Psoas muscle (tissue), 8 donors: ENCODE data around the gene SFI1. TPM values are rescaled to one million over a fixed set of nuclear protein-coding genes. Genes with fewer than 3 reads are reported as not detected.
"Not testable (repeated sequence)": the region's sequence is repeated elsewhere in the genome, so short reads cannot be mapped to it uniquely, and the experiment has no call there.

Experiments
- ATAC-seq, 4 donors: fragments of 200-7000 bp; cut with Tn5 transposase; one replicate each; pipeline ENCODE4 v1.9.1; 2020; ENCODE audit warnings: moderate library complexity in 3 of 4, mild to moderate bottlenecking in 2 of 4
- DNase-seq, 2 donors: peaks; one replicate each; pipeline ENCODE4 v3.0.0-alpha.2; 2020
- H3K27ac ChIP-seq: fragments of 200-600 bp; one replicate; pipeline ENCODE4 v1.8.0; 2022
- H3K27me3 ChIP-seq, 3 donors: fragments of 200-600 bp in 1 of 3; one replicate each; pipeline versions ENCODE4 v1.6.1 to v1.8.0; 2013 to 2022; ENCODE audit warnings: low read length in 2 of 3, mild to moderate bottlenecking in 2 of 3, moderate library complexity in 1 of 3; ENCODE audit not compliant: insufficient read depth in 3 of 3
- H3K36me3 ChIP-seq, 2 donors: fragments of 200-600 bp in 1 of 2; one replicate each; pipeline versions ENCODE4 v1.6.1 to v1.8.0; 2013 to 2022; ENCODE audit warnings: low read depth in 1 of 2, mild to moderate bottlenecking in 1 of 2, moderate library complexity in 1 of 2; ENCODE audit not compliant: insufficient read depth in 1 of 2
- H3K4me1 ChIP-seq: fragments of 200-600 bp; one replicate; pipeline ENCODE4 v1.8.0; 2022
- H3K4me3 ChIP-seq: fragments of 200-600 bp; one replicate; pipeline ENCODE4 v1.8.0; 2022; ENCODE audit warnings: mild to moderate bottlenecking
- H3K9me3 ChIP-seq: fragments of 200-600 bp; one replicate; pipeline ENCODE4 v1.8.0; 2022
- WGBS, 3 donors: extraction: QIAGEN DNeasy Blood & Tissue Kit; methylation state at CpG; one replicate each; pipeline versions ENCODE4 v1.1.6 to v1.1.7; 2013; 5-methylcytosine and 5-hydroxymethylcytosine counted together
- intact Hi-C, 2 donors: fragments of 100-400 bp; cut with DNase I; formaldehyde crosslinking; loops; one replicate each; pipeline versions ENCODE4 v1.11.0 to v1.14.2; 2022
- polyA plus RNA-seq, 3 donors: library from polyadenylated mRNA; stranded (reverse); fragments of 200-250 nt; gene quantifications; one replicate each; pipeline ENCODE4 v1.2.3, GENCODE V29; 2013
- total RNA-seq, 4 donors: library from RNA; stranded (reverse); fragmentation: NEBNext Ultra II Directional in 2 of 4; extraction: Animal tissue kit (Norgen Biotek cat#: 25700) in 2 of 4; gene quantifications; one replicate each; pipeline versions ENCODE4 v1.2.1 to v1.2.4, GENCODE V29; 2021 to 2023
- TF ChIP-seq, protein P1 (sequence below): fragments of 200-600 bp; IDR thresholded peaks from one replicate; pipeline ENCODE4 v1.8.0; 2022; ENCODE audit warnings: antibody characterized with exemption
- donor health status: healthy with polysubstance abuse.
- donor health status: DM: no; HTN: no; CAD: no; lungs with moderate emphysema.
- donor health status: Bipolar disorder and iron deficiency.
- donor health status: healthy.
- donor health status: DM: yes; HTN: yes; CAD: no.
- donor health status: DM: no; HTN: no; CAD: no.
- donor health status: DM: no; HTN: no; CAD: no.
- donor health status: DM: yes; HTN: yes; CAD: no.

SFI1 gene
- total and polyA plus RNA-seq, 7 donors: 1.5 to 8.6 (median 3.9) TPM

DNA sequence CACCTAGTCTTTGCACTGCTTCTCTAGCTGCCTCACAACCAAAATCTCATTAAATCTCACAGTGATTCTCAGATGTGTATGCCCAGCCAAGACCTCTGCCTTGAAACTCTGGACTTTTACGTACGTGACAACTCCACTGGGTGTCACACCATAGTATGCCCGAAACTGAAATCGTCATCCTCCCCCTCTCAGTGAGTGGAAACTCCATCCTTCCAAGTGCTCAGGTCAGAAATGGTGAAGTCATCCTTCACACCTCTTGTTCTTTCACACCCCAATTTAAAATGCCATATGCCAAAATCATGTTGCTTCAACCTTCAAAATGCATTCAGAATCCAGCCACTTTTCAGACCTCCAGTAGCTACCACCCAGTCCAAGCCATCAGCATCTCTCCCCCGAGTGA lies 42.5 kb downstream of the SFI1 start:
- no peak for ATAC-seq
- TF ChIP-seq, protein P1, sequence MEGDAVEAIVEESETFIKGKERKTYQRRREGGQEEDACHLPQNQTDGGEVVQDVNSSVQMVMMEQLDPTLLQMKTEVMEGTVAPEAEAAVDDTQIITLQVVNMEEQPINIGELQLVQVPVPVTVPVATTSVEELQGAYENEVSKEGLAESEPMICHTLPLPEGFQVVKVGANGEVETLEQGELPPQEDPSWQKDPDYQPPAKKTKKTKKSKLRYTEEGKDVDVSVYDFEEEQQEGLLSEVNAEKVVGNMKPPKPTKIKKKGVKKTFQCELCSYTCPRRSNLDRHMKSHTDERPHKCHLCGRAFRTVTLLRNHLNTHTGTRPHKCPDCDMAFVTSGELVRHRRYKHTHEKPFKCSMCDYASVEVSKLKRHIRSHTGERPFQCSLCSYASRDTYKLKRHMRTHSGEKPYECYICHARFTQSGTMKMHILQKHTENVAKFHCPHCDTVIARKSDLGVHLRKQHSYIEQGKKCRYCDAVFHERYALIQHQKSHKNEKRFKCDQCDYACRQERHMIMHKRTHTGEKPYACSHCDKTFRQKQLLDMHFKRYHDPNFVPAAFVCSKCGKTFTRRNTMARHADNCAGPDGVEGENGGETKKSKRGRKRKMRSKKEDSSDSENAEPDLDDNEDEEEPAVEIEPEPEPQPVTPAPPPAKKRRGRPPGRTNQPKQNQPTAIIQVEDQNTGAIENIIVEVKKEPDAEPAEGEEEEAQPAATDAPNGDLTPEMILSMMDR: no peak
- H3K36me3 ChIP-seq: no peaks in the 10 kb centered on the region
- no peaks in the 10 kb centered on the region for H3K4me1 ChIP-seq
- no peak overlapping the region for H3K4me3 ChIP-seq
- H3K27me3 ChIP-seq: no peaks in the 10 kb centered on the region
- 88 to 98% (median 89%) methylated on average over 5 of the region's 5 CpGs for WGBS, 3 donors
- H3K9me3 ChIP-seq: no peaks in the 10 kb centered on the region
- H3K27ac ChIP-seq: no peak overlapping the region
- DNase-seq: no peak
- intact Hi-C loops: no loop called here

DNA sequence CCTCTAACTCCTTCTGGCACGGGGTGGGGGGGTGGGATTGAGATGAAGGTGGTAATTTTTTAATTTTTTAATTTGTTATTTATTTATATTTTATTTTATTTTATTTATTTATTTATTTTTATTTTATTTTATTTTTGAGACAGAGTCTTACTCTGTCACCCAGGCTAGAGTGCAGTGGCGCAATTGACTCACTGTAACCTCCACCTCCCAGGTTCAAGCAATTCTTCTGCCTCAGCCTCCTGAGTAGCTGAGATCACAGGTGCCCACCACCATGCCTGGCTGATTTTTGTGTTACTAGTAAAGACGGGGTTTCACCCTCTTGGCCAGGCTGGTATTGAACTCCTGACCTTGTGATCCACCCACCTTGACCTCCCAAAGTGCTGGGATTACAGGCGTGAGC lies 43.8 kb downstream of the SFI1 start:
- H3K4me1 ChIP-seq, DNase-seq, H3K27ac ChIP-seq, H3K27me3 ChIP-seq, H3K9me3 ChIP-seq, ATAC-seq, intact Hi-C loops, H3K36me3 ChIP-seq, H3K4me3 ChIP-seq: not testable (repeated sequence)
- 96 to 100% (median 98%) methylated on average over 4 of the region's 4 CpGs for WGBS, 3 donors

DNA sequence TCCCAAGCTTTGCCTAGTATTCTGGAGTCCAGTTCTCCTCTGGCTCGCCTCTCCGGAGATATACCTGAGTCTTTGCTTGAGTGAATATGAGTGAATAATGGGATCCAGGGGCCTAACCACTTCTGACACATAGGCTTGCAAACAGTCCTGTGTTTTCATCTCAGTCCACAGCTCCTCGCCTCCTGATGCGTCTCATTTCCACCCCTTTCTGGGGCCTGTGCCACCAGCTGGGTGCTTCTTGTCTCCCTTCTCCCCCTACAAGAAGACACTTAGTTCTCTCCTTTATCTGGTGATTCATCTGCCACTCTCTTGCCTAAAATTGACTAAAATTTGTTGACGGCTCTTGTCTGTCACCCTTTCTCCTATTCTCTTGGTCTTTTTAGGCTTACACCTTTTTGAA lies 44.6 kb downstream of the SFI1 start:
- Histone ChIP-seq H3K36me3 (no peaks in the 10 kb centered on the region), H3K27ac (no peak overlapping the region), H3K4me1 (no peaks in the 10 kb centered on the region), H3K9me3 (no peaks in the 10 kb centered on the region), H3K4me3 (no peak overlapping the region), H3K27me3 (no peaks in the 10 kb centered on the region)
- TF ChIP-seq, protein P1: no peak
- no peak for ATAC-seq
- intact Hi-C loops: no loop called here
- 94 to 98% (median 96%) methylated on average over 5 of the region's 5 CpGs for WGBS, 3 donors
- DNase-seq: no peak

DNA sequence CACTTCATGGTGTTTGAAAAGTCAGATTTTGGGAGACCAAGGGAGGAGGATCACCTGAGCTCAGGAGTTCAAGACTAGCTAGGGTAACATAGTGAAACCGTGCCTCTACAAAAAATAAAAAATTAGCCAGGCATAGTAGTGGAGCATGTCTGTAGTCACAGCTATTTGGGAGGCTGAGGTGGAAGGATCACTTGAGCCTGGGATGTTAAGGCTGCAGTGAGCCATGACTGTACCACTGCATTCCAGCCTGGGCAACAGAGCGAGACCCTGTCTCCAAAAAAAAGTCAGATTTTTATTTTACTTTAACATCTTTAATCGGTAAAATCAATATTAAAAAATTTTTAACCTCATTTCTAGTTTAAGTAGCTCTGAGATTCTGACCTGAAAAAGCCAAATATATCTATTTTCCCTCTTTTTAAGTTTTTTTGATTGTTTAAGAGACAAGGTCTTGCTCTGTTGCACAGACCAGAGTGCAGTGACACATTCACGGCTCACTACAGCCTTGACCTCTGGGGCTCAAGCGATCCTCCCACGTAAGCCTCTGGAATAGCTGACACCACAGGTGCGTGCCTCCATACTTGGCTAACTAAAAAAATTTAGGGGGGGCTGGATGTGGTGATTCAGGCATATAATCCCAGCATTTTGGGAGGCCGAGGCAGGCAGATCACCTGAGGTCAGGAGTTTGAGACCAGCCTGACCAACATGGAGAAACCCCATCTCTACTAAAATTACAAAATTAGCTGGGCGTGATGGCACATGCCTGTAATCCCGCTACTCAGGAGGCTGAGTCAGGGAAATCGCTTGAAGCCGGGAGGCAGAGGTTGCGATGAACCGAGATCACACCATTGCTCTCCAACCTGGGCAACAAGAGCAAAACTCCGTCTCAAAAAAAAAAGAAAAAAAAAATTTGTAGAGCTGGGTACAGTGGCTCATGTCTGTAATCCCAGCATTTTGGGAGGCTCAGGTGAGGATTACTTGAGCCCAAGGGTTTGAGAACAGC lies 48.4 kb downstream of the SFI1 start:
- no peaks in the 10 kb centered on the region for H3K9me3 ChIP-seq
- no peaks in the 10 kb centered on the region for H3K27me3 ChIP-seq
- H3K36me3 ChIP-seq: no peaks in the 10 kb centered on the region
- H3K27ac ChIP-seq: no peak overlapping the region
- no peaks in the 10 kb centered on the region for H3K4me1 ChIP-seq
- DNase-seq: no peak
- ATAC-seq: no peak
- intact Hi-C loops: no loop called here
- H3K4me3 ChIP-seq: no peak overlapping the region
- 88 to 91% (median 90%) methylated on average over 15 of the region's 15 CpGs for WGBS, 3 donors
- TF ChIP-seq, protein P1: no peak

DNA sequence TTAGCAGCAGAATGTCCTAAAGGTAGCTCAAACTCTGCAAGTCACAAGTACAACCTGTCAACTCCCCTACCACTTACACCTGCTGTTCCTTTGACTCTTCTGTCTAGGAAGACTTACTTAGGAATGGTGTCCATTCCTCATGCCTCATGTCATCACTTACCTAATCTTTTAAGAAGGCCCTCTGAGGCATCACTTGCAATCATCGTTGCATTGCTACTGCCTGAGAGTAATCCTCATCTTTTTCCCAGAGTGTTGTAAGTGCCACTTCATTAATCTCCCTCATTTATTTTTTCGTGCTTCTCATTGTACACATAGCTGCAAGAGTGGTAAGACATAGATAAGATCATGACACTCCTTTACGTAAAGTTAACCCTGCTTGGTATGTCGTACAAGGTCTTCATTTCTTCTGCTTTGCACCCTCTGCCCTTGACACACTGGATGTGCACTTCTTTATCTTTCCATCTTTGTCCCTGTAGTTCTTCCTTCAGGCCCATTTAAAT lies 54.6 kb downstream of the SFI1 start:
- peaks cover 0 to 9% of the 10 kb centered on the region in 2 donors for H3K36me3 ChIP-seq
- WGBS, 3 donors: 82 to 92% (median 87%) methylated on average over 4 of the region's 4 CpGs
- ATAC-seq: no peak
- no peak overlapping the region for H3K27ac ChIP-seq
- intact Hi-C loops: no loop called here
- TF ChIP-seq, protein P1: no peak
- H3K27me3 ChIP-seq: no peaks in the 10 kb centered on the region
- H3K4me3 ChIP-seq: no peak overlapping the region
- no peak for DNase-seq
- H3K9me3 ChIP-seq: no peaks in the 10 kb centered on the region
- no peaks in the 10 kb centered on the region for H3K4me1 ChIP-seq
